Fibroblast of lung (primary cell): ENCODE results near the gene UBR3.

Experiments used
- EZH2 ChIP-seq: IDR thresholded peaks from 2 replicates; pipeline ENCODE4 v1.5.1; 2012; ENCODE audit warnings: low read length, control low read depth, mild to moderate bottlenecking; ENCODE audit errors: missing control alignments
- TF ChIP-seq, protein P1 (sequence below), 2 donors: IDR thresholded peaks in 1 of 2; conservative IDR thresholded peaks in 1 of 2; 1 replicate in 1 of 2; 2 replicates in 1 of 2; pipeline ENCODE4 v1.5.1; 2011 to 2012; ENCODE audit warnings: low read length in 2 of 2, control low read depth in 1 of 2, inconsistent platforms in 1 of 2, low read depth in 1 of 2, mild to moderate bottlenecking in 1 of 2

DNA sequence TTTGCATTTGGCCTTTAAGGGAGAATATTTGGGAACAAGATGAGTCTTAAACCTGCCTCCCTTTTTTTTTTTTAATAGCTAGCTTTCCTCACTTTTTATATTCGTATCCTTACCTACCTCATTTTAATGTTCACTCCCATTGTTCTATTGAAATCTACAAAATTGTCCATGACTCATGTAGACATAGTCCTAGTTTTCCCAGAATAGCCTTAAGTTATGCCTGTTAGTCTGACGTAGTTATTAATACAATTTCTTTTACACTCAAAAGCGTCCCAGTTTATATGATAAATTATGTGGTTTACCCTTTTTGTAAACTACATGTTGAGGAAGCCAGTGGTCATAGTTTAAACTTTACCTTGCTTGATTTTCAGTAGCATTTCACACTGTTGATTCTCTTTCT is 73.4 kb downstream of the UBR3 start:
- TF ChIP-seq, protein P1, sequence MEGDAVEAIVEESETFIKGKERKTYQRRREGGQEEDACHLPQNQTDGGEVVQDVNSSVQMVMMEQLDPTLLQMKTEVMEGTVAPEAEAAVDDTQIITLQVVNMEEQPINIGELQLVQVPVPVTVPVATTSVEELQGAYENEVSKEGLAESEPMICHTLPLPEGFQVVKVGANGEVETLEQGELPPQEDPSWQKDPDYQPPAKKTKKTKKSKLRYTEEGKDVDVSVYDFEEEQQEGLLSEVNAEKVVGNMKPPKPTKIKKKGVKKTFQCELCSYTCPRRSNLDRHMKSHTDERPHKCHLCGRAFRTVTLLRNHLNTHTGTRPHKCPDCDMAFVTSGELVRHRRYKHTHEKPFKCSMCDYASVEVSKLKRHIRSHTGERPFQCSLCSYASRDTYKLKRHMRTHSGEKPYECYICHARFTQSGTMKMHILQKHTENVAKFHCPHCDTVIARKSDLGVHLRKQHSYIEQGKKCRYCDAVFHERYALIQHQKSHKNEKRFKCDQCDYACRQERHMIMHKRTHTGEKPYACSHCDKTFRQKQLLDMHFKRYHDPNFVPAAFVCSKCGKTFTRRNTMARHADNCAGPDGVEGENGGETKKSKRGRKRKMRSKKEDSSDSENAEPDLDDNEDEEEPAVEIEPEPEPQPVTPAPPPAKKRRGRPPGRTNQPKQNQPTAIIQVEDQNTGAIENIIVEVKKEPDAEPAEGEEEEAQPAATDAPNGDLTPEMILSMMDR (conservative IDR thresholded peaks at IDR 0.05 in 1 of 2, IDR thresholded peaks at IDR 0.05 in 1 of 2; ENCODE audit: low read depth in 1 of 2, low read length in 2 of 2) = no peak
- no peak for TF ChIP-seq EZH2
